H1 (cell line): Measurements from ENCODE around the gene KHDRBS2.

ENCODE experiments used
- CEBPB ChIP-seq: IDR thresholded peaks from 2 replicates; pipeline ENCODE4 v1.6.1; 2012; ENCODE audit warnings: low read depth, low read length
- EGR1 ChIP-seq: IDR thresholded peaks from 2 replicates; pipeline ENCODE4 v1.6.1; 2011; ENCODE audit warnings: low read depth, low read length, borderline replicate concordance
- JUN ChIP-seq: IDR thresholded peaks from 2 replicates; pipeline ENCODE4 v1.6.1; 2011; ENCODE audit warnings: low read depth, mild to moderate bottlenecking, improper control_type of control experiment, low read length
- TF ChIP-seq, protein P1 (sequence below), 3 experiments: IDR thresholded peaks; 1 replicate in 2 of 3; 2 replicates in 1 of 3; pipeline versions ENCODE4 v1.5.1 to v1.6.1; 2011; ENCODE audit warnings: low read length in 3 of 3, mild to moderate bottlenecking in 3 of 3, inconsistent platforms in 2 of 3, low read depth in 1 of 3, moderate library complexity in 1 of 3; ENCODE audit not compliant: insufficient read depth in 1 of 3; ENCODE audit errors: control extremely low read depth in 1 of 3
- TF ChIP-seq, protein P2 (sequence below): IDR thresholded peaks from 2 replicates; pipeline ENCODE4 v1.6.1; 2012; ENCODE audit warnings: inconsistent platforms

DNA sequence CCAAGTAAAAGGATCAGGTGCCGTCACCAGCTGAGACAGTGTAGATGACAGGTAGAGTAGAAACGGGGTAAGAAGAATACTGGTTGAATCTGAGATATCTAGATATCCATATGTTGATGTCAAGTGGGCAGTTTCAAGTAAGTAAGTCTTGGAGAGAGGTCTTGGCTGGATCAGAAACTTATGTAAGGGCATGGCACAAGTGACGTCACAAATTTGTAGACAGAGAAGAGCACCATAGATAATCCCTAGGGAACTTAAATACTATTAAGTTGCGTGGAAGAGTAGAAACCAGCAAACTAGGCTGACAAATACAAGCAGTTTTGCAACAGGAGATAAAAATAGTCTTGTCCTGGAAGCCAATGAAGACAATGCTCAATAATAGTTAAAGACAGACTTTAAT lies 123.2 kb downstream of the KHDRBS2 start:
- no peak for TF ChIP-seq EGR1
- TF ChIP-seq JUN: no peak
- TF ChIP-seq, protein P1, sequence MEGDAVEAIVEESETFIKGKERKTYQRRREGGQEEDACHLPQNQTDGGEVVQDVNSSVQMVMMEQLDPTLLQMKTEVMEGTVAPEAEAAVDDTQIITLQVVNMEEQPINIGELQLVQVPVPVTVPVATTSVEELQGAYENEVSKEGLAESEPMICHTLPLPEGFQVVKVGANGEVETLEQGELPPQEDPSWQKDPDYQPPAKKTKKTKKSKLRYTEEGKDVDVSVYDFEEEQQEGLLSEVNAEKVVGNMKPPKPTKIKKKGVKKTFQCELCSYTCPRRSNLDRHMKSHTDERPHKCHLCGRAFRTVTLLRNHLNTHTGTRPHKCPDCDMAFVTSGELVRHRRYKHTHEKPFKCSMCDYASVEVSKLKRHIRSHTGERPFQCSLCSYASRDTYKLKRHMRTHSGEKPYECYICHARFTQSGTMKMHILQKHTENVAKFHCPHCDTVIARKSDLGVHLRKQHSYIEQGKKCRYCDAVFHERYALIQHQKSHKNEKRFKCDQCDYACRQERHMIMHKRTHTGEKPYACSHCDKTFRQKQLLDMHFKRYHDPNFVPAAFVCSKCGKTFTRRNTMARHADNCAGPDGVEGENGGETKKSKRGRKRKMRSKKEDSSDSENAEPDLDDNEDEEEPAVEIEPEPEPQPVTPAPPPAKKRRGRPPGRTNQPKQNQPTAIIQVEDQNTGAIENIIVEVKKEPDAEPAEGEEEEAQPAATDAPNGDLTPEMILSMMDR (IDR thresholded peaks at IDR 0.05; ENCODE audit: control extremely low read depth in 1 of 3, insufficient read depth in 1 of 3, low read depth in 1 of 3, low read length in 3 of 3): no peak
- TF ChIP-seq, protein P2, sequence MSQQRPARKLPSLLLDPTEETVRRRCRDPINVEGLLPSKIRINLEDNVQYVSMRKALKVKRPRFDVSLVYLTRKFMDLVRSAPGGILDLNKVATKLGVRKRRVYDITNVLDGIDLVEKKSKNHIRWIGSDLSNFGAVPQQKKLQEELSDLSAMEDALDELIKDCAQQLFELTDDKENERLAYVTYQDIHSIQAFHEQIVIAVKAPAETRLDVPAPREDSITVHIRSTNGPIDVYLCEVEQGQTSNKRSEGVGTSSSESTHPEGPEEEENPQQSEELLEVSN: no peak
- no peak for TF ChIP-seq CEBPB
